GM21528 (cell line): ENCODE results near the gene CST9L.

Experiments used
- ATAC-seq: cut with Tn5 transposase; IDR thresholded peaks from one replicate; pipeline ENCODE4 v1.9.1; 2021; ENCODE audit warnings: mild to moderate bottlenecking, moderate library complexity; ENCODE audit not compliant: unreplicated experiment, low FRiP score

The CST9L gene

DNA sequence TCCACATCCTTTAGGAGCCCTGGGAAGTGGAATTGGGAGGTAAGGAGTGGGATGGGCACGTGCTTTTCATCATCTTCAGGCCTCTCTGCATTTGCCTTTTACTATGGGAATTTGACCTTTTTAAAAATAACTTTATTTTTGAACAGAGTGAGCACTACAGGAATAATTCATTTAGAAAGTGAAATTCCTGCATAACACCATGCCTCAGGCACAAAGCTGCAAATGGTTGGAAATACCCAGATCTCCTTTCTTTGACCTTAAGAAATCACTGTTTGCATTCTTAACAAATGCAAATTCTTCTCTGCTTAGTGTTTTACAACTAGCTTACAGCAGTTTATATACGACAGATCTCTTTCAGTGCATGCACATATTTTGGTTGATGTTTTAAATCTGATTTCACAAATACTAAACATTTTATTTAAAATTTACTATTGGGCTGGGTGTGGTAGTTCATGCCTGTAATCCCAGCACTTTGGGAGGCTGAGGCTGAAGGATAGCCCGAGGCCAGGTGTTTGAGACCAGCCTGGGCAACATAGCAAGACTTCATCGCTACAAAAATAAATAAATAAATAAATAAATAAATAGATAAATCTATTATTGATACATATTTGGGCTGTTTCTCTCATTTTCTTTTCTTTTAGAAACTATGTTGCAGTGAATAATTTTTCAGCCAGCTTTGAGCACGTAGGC, 52.9 kb downstream of the CST9L start:
- ATAC-seq: no peak

DNA sequence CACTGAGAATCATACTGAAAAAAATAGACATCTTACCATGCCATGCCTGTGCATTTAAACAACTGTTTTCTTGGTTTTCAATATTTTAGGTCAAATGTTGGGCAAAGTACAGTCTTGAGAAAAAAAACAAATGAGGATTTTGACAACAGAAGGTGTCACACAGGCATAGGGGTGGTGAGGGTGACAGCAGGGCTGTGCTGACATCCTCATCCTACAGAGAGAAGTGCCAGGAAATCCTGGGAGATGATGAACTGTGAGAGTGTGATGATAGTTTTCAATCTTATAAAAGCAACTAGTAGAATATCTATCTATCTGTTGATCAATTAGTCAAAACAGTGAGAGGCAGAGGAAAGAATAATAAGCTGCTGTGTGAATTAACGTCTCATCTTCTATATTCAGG, 53.4 kb downstream of the CST9L start:
- no peak for ATAC-seq
